NCI-H82 treated with DMSO at 0.1 percent for 48 hours (cell line): ENCODE results near the gene LACC1.

Source experiments
- DNase-seq: peaks from one replicate; lab custom pipeline; 2025; ENCODE audit not compliant: unreplicated experiment; lab: John Stamatoyannopoulos, UW

Gene LACC1

GRCh38 chr13:43883631-43884030 lies 3.9 kb downstream of the LACC1 start:
- no peak for DNase-seq

DNA sequence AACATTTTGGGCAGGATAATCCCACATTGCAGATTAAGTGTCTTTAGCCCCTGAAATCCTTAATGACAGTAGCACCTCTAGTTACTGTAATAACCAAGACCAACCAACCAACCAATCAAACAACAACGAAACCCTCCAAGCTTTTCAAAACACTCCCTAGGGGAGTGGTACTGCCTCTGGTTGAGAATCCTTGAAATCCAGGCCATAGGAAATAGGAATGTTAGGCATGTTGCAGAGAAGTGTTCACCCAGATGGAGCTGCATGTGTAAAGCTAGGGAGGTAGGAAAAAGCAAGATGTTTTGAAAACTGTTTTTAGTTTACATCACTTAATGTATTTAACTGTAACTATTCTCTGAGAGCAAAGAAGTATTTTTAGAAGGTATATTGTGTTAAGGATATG lies 4.5 kb downstream of the LACC1 start:
- DNase-seq = no peak

GRCh38 chr13:43894438-43894837 lies 14.7 kb downstream of the LACC1 start:
- DNase-seq = no peak

GRCh38 chr13:43895940-43896339 lies 16.2 kb downstream of the LACC1 start:
- no peak for DNase-seq

- peak; percentile 51 for DNase-seq
Observed at GRCh38 chr13:43905435-43906031, 25.8 kb downstream of the LACC1 start.

GRCh38 chr13:43908156-43909126 lies 28.7 kb downstream of the LACC1 start:
- no peak for DNase-seq

GRCh38 chr13:43910856-43911255 lies 31.2 kb downstream of the LACC1 start:
- DNase-seq = no peak

DNA sequence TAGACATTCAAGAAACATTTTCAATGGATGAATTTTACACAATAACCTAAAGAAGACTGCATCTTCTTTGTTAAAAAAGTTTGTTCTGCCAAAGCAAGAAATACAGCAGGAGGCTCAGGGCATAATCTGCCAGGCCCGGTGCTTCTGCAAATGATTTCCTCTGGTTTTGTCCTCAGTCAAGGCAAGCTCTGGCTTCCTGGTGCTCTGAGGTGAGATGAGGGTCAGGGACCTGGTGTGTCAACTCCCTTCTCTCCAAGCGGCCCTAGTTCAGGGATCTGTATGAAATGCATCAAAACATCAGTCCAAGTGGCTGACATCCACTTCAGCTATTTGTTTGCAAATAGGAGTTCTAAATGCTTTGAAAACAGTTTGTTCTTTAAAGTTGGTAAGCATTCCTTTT lies 31.6 kb downstream of the LACC1 start:
- no peak for DNase-seq

GRCh38 chr13:43911871-43912270 lies 32.2 kb downstream of the LACC1 start:
- no peak for DNase-seq

DNA sequence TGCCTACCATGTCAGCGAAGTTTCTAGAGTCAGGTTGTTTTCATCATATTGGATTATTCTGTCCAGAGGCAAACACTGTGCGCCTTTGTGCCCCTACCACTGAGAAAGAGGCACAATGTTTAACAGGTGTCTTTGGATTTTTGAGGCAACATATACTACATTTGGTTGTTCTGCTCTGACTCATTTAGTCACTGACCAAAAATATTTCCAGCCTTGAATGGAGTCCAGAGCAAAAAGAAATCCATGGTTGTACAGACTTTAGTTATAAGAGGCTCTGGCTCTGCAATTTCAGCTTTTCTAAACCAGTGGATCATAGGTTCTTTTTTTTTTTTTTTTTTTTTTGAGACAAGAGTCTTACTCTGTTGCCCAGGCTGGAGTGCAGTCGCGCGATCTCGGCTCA lies 35.7 kb downstream of the LACC1 start:
- no peak for DNase-seq

GRCh38 chr13:43916828-43917227 lies 37.1 kb downstream of the LACC1 start:
- no peak for DNase-seq

DNA sequence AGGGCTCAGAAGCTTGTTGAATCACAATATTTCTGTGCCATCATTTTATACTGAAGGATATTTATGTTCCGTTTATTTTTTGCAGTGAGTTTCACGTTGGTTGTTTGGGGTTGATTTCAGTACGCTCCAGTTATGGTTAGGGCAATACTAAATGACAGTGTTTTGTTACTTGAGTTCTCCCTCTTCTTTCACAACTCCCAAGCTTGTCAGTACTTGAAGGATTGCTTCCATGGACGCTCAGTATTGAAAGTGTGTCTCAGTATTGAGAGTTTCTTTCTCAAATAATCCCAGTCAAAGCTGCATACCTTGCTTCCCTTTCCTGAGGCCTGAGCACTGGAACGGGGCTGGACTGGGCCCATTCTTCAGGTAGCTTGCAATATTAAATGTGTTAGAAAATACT lies 38.9 kb downstream of the LACC1 start:
- no peak for DNase-seq

DNA sequence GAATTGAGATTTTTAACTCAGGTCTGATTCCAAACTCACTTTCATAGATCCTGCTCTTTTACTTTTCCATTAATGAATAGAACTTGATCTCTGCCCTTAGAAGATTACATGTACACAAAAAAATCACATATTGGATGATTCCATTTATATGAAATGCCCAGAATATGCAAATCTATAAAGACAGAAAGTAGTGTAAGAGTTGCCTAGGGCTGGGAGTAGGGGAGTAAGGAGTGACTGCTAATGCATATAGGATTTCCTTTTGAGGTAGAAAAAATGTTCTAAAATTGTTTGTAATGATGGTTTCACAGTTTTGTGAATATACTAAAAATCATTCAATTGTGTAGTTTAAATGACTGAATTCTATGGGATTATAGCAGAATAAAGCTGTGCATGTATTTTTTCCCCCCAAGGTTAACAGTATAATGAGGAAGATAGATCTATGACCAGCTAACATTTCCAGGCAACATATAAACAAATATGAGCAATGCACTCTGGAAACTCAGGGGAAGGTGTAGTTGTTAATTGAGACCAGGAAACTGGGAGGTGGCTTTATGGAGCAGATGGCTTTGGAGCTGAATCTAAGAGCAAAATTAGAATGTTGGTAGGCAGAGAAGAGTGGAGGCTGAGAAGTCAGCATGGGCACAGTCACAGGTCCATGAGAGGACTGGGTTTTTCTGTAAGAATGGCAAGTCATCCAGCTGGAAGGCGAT lies 41.4 kb downstream of the LACC1 start:
- no peak for DNase-seq

DNA sequence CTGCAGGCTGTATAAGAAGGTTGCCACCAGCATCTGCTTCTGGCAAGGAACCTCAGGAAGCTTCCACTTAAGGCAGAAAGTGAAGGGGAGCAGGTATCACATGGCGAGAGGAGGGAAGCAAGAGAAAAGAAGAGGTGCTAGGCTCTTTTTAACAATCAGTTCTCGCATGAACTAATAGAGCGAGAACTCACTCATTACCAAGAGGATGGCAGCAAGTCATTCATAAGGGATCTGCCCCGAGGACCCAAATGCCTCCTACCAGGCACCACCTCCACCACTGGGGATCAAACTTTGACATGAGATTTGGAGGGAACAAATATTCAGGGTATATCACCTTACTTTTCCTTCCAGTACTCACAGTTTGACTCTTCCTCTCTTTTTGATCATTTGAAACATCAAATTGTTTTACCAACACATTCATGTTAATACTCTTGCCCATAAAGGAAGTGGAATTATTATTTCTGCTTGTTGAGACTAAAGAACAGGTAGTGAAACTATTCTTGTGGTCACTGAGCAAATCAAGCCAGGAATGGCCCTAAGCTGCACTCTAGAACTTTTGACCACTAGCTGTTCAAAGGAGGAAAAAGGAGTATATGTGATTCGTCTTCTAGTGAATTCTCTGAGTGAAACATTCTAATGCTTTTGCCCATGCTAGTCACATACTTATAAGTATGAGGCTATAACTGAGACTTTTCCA lies 45.0 kb downstream of the LACC1 start:
- DNase-seq = no peak

DNA sequence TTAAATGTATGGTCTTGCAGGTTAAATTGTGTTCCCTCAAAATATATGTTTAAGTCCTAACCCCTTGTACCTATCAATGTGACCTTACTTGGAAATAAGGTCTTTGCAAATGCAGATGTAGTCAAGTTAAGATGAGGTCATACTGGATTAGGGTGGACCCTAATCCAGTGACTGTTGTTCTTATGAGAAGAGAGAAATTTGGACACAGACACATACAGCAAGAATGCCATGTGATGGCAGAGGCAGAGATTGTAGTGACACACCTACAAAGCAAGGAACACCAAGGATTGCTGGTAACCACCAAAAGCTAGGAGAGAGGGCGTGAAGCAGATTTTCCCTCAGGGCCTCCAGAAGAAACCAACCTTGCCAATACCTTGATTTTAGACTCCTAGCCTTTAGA lies 50.2 kb downstream of the LACC1 start:
- no peak for DNase-seq

- no peak for DNase-seq
Observed at GRCh38 chr13:43933378-43933777, 53.7 kb downstream of the LACC1 start.

- DNase-seq = no peak
Observed at GRCh38 chr13:43934273-43934672, 54.6 kb downstream of the LACC1 start.

DNA sequence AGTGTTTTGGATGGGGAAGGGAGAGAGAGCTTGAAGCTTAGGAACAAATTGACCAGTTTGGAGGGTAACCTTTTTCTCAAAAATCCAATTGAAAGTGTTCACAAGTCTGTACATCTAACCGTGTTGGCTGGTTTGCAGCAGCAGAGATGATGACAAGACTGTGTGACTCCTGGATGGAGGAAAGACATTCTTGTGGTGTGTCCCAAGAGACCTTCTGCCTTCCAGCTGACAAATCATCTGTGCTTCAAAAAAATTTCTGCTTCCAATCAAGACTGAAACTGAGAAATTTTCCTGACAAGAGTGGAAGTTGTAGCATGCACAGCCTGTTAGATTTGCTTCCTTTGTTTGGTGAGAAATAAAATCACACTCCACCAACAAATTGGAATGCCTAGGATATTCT lies 56.2 kb downstream of the LACC1 start:
- no peak for DNase-seq

DNA sequence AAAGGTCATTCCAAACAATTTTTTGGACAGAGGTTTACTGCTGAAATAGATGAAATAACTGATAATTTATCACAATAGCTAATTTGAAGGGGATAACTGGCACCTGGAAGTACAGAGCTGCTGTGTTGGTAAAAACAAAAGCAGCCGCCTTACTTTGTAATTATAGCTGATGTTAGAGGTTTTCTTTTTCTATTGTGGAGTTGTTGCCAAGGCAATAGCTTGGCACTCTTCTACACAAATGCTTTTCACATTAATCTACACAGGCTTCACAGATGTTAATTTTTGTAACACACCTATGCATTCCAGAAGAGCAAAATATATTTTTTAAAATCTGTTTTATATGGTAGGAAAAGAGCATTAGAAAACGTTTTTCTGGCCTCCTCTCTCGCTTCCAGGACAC lies 56.9 kb downstream of the LACC1 start:
- no peak for DNase-seq

- DNase-seq = no peak
Observed at GRCh38 chr13:43937839-43938238, 58.1 kb downstream of the LACC1 start.

GRCh38 chr13:43938449-43938848 lies 58.7 kb downstream of the LACC1 start:
- no peak for DNase-seq
